C4-2B (cell line): ENCODE measurements around the gene FUS.
"Not testable (repeated sequence)": the region's sequence is repeated elsewhere in the genome, so short reads cannot be mapped to it uniquely, and the experiment has no call there.

ENCODE experiments used
- CTCF ChIP-seq: fragments of 450-650 bp; conservative IDR thresholded peaks from 2 replicates; pipeline ENCODE4 v1.5.1; 2017; ENCODE audit warnings: mild to moderate bottlenecking
- ZFX ChIP-seq: fragments of 450-650 bp; IDR thresholded peaks from 2 replicates; pipeline ENCODE4 v1.6.1; 2017

GRCh38 chr16:31136822-31137499 is 43.0 kb upstream of the FUS start:
- TF ChIP-seq CTCF, ZFX: not testable (repeated sequence)
